CD4-positive, alpha-beta T cell treated with Interleukin-17A for 4 hours (primary cell): ENCODE results near the gene CD248.
"Not testable (repeated sequence)": the region's sequence is repeated elsewhere in the genome, so short reads cannot be mapped to it uniquely, and the experiment has no call there.

Experiments used
- DNase-seq: peaks from one replicate; pipeline ENCODE4 v3.0.0-alpha.2; 2020; ENCODE audit warnings: mixed read lengths

The CD248 gene

GRCh38 chr11:66316849-66317251, at the start of gene CD248:
Gene CD248, minus strand, starts transcription at chr11:66317044. Its CDS starts 17 bp downstream, at chr11:66317027.
- peak; percentile 45 for DNase-seq

GRCh38 chr11:66365711-66366619, 49.1 kb upstream of the CD248 start:
- no peak for DNase-seq

- no peak for DNase-seq
Measured at GRCh38 chr11:66365166-66365565, 48.3 kb upstream of the CD248 start.

GRCh38 chr11:66363805-66364535, 47.1 kb upstream of the CD248 start:
- DNase-seq: peak; percentile 75

- DNase-seq: no peak
Measured at GRCh38 chr11:66363187-66363601, 46.4 kb upstream of the CD248 start.

GRCh38 chr11:66362481-66363147, 45.8 kb upstream of the CD248 start:
- no peak for DNase-seq

GRCh38 chr11:66361502-66361941, 44.7 kb upstream of the CD248 start:
- no peak for DNase-seq

GRCh38 chr11:66360406-66361073, 43.7 kb upstream of the CD248 start:
- no peak for DNase-seq

- DNase-seq: no peak
Measured at GRCh38 chr11:66359662-66360087, 42.8 kb upstream of the CD248 start.

GRCh38 chr11:66350560-66351235, 33.9 kb upstream of the CD248 start:
- DNase-seq: not testable (repeated sequence)

- DNase-seq: no peak
Measured at GRCh38 chr11:66349084-66349386, 32.2 kb upstream of the CD248 start.

GRCh38 chr11:66347425-66348276, 30.8 kb upstream of the CD248 start, which contains the start of gene B4GAT1:
Gene B4GAT1, minus strand, starts transcription at chr11:66347629. Its CDS starts 84 bp downstream, at chr11:66347545.
- peak; percentile 83 for DNase-seq

- DNase-seq: no peak
Measured at GRCh38 chr11:66346476-66347424, 29.9 kb upstream of the CD248 start.

GRCh38 chr11:66345316-66345649, 28.4 kb upstream of the CD248 start:
- DNase-seq: no peak

- DNase-seq: peak; percentile 98
Measured at GRCh38 chr11:66344550-66345315, 27.9 kb upstream of the CD248 start, which contains the start of gene BRMS1. Gene BRMS1, minus strand, starts transcription at chr11:66345104. Its CDS starts 2,870 bp downstream, at chr11:66342234.

- no peak for DNase-seq
Measured at GRCh38 chr11:66343176-66343575, 26.3 kb upstream of the CD248 start.

GRCh38 chr11:66341502-66342126, 24.8 kb upstream of the CD248 start:
- DNase-seq: no peak
